ENCODE results near the gene PPP2R3B.
"Not testable (repeated sequence)": the region's sequence is repeated elsewhere in the genome, so short reads cannot be mapped to it uniquely, and the experiment has no call there.

PPP2R3B gene

GRCh38 chrX:320126-320783, 66.5 kb downstream of the PPP2R3B start:
- no peak for DNase-seq (ENCODE audit: low read depth, low spot score)

GRCh38 chrX:319579-320125, 67.1 kb downstream of the PPP2R3B start:
- no peak for DNase-seq (ENCODE audit: low read depth, low spot score)

GRCh38 chrX:318739-319578, 67.7 kb downstream of the PPP2R3B start, which contains the start of gene GTPBP6:
TSS of gene GTPBP6 (minus strand) at chrX:318796. CDS start at chrX:318787, 9 bp downstream.
- DNase-seq (ENCODE audit: low read depth, low spot score) = peak; percentile 100

GRCh38 chrX:318068-318738, 68.5 kb downstream of the PPP2R3B start:
- DNase-seq (ENCODE audit: low read depth, low spot score) = peak; percentile 88

- no peak for DNase-seq (ENCODE audit: low read depth, low spot score)
Observed at GRCh38 chrX:317424-318067, 69.2 kb downstream of the PPP2R3B start.

DNA sequence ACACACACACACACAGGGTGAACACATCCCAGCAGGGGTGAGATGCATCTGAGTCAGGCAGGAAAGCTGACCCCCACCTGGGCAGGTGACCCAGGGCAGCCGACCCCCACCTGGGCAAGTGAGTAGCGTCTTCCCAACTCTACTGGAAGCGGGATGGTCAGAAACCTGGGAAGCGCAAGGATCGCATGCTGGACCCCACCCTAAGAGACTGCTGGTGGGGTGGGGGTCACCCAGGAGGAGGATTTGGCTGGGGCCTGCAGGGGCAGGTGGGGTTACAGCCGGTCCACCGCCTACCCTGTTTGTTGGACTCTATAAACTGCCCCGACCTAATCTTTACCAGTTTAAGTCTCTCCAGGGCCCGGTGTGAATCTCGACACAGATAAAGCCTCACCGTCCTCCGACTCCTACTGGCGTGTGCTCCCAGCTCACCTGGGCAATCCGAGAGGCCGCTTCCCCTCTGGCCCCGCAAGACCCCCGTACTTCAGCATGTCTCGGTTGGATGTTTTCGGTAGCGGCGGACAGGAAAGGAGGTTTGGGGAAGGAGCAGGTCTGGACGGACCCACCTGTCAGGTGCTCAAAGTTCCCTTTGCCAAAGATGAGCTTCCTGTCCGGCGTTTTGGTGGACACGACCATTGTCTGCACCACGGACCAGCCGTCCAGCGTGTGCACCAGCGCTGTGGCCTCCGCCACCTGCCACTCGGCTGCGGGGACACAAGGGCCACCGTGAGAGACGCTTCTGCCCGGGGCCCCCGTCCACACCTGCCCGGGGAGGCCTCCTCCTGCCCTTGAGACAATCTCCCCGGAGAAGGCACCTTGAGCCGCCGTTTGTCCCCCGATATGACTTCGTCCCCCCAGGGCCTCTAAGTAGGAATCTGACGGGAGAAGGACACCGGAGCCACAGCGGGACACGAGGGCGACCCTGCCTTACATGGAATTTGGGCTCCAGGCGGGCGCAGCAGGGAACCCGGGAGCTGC, 70.1 kb downstream of the PPP2R3B start:
- DNase-seq (ENCODE audit: low read depth, low spot score) = no peak

- no peak for DNase-seq (ENCODE audit: low read depth, low spot score)
Observed at GRCh38 chrX:314781-315595, 71.7 kb downstream of the PPP2R3B start.

GRCh38 chrX:314049-314448, 72.7 kb downstream of the PPP2R3B start:
- DNase-seq (ENCODE audit: low read depth, low spot score) = no peak

- DNase-seq (ENCODE audit: low read depth, low spot score) = no peak
Observed at GRCh38 chrX:313546-313945, 73.2 kb downstream of the PPP2R3B start.

GRCh38 chrX:312621-313331, 73.9 kb downstream of the PPP2R3B start:
- DNase-seq (ENCODE audit: low read depth, low spot score) = no peak

DNA sequence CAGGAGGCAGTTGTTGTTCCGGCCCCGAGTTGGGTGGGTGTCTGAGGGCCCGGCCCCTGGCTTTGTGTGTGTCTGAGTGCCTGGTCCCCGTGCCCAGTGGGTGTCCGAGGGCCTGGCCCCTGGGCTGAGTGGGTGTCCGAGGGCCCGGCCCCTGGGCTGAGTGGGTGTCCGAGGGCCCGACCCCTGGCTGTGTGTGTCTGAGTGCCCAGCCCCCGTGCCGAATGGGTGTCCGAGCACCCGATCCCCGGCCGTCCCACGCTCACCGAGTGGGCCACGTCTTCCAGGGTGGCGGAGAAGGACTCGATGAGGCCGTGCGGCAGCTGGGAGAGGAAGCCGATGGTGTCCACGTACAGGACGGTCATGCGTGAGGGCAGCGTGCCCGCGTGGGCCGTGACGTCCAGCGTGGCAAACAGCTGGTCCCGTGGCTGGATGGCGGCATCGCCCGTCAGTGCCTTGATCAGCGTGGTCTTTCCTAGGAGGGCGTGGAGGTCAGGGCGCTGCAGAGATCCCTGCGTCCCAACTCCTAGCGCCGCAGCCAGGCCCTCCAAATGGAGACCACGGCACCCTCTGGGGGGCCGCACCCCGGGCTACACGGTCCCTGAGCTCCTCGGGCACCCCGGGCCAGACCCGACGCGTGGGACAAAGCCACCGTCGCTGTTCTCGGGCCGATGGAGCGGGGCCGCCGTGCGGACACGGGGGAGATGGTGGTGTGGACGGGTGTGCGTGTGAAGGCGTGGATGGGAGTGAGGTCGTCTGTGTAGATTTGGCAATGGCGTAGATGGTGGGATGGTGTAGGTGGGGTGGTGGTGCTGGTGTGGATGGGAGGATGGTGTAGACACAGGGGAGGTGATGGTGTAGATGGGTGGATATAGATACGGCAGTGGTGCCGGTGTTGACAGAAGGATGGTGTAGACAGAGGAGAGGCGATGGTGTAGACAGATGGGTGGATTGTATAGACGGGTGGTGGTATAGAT, 75.3 kb downstream of the PPP2R3B start:
- DNase-seq (ENCODE audit: low read depth, low spot score) = no peak

GRCh38 chrX:310621-311155, 76.0 kb downstream of the PPP2R3B start:
- no peak for DNase-seq (ENCODE audit: low read depth, low spot score)

DNA sequence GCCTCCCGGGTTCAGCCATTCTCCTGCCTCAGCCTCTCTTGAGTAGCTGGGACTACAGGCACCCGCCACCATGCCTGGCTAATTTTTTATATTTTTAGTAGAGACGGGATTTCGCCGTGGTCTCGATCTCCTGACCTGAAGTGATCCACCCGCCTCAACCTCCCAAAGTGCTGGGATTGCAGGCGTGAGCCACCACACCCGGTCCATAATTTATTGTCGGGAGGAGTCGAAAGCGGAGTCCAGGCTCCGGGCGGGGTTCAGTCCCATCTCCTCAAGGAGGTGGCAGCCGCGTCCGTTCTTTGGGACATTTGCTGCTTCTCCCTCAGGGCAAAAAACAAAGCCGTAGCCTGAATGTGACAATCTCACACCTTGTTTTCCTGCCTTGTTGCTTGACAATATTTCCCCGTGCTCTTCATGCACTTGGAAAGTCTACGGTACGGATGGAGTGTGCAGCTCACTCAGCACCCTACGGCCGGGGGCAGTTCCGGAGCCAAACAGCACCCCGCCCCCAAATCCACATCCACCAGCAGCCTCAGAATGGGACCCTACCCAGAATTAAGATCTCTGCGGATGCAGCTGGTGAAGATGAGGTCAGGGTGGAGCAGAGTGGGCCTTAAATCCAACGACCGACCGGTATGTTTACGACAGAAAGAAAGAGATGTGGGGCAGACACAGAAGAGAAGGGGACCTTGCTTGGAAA, 77.7 kb downstream of the PPP2R3B start:
- no peak for DNase-seq (ENCODE audit: low read depth, low spot score)

DNA sequence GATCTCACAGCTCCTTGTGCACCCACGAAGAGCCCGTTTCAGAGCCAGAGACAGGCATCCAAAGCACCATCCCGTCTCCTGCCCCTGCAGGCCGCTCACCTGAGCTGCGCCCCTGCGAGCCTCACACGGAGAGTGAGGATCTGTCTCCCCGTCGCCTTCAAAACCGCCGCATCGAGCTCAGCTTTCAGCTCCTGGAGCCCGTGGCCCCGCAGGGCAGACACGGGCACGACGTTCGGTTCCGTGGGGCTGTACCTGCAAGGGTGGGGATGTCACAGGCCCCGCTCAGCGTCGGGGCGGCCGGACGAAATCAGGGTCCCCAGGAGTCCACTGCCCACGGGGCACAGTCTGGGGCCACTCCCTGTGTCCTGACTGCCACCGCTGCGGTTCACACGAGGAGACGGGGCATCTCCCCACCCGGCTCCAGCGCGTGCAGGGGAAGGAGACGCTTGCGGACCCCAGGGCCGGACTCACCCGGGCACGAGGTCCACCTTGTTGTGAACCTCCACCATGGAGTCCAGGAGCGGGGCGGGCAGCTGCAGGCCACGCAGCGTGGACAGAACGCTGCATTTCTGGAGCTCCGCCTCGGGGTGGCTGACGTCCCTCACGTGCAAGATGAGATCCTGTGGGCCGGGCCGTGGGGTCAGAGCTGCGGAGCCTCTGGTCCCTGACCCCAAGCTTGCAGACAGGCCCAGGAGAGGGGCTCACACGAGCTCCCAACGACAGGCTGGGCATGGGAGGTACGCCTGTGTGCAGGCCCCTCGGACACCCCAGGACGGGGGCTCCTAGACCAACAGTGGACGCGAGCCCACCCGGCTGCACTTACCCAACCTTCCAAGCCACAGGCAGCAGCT, 79.2 kb downstream of the PPP2R3B start:
- no peak for DNase-seq (ENCODE audit: low read depth, low spot score)

GRCh38 chrX:306614-307251, 80.0 kb downstream of the PPP2R3B start:
- not testable (repeated sequence) for DNase-seq (ENCODE audit: low read depth, low spot score)

Measured in brain pericyte (primary cell).